HG02884 (cell line): ENCODE measurements around the gene PSMD2.

ENCODE experiments used
- ATAC-seq: cut with Tn5 transposase; IDR thresholded peaks from one replicate; pipeline ENCODE4 v1.9.1; 2021; ENCODE audit warnings: mild to moderate bottlenecking, moderate library complexity; ENCODE audit not compliant: unreplicated experiment

PSMD2 gene

DNA sequence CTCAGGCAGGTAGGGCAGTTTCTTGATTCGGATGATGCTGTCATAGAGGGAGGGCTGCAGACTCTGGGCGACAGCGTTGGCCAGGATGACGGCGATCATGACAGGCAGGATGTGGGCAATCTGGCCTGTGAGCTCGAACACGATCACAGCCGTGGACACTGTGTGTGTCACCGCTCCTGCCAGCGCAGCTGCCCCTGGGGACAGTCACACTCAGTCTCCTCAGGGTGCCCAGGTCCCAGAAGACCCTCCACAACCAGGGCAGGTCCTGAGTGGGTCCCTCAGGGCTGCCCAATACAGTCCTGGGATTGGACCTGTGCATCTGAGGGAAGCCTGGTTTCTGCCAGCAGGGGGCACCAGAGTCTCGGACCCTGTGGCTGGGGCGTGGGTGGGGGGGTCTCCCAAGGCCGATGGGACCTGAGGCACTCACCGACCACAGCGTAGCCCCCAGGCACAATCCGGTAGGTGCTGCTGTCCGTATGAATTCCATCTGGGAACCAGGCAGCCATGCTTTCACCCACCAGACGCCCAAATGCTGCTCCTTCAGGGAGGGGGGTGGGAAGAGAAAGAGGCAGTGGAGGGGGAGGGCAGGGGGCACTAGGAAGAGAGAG lies 55.2 kb downstream of the PSMD2 start:
- no peak for ATAC-seq

DNA sequence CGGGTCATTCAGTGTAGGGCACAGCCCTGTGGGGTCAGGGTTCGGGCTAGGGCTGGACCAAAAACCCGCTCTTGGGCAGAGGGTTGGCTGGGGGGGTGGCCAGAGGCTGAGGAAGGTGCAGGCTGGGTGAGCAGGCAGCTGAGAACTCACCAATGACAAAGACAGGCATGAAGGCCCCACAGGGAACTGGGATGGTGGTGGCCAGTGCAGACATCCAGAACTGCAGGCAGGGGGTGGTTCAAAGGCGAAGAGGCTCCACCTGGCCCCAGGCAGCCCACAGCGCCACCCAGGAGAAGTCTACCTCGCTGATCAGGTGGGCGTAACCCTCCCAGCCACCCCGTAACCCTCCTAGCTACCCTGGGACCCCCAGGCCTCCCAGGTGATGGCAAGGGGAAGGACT lies 55.7 kb downstream of the PSMD2 start:
- no peak for ATAC-seq

DNA sequence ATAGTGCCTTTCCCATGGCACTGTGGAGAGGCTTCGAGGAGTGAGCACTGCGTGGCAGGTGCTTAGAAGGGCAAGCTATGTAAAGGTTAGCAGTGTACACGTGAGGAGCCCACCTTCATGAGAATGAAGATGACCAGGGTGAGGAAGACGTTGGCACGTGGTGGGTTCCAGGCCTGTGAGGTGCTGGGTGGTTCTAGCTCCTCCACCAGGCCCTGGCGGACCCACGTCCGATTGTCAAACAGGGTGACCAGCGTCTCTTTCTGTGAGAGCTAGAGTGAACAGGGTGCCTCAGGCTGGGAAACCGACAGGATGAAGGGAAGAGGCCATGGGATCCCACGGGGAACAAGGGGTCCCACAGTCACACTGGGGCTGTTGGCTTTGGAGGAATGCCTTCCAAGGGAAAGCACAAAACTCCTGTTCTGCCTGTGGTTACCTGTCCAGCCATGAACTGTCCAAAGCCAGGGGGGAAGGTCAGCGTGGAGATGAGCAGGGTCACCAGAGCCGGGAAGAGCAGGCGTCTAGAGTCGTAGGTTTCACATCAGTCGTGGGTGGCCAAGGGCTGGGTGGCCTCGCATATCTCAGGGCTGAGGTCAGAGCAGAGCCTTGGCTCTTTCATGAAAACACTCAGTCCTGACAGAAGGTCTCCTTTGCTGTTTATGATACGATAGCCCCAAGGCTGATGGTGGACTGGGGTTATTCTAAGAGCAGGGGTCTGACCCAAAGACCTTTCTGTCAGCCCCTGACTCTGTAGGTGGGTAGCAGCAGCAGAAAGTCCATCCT lies 56.4 kb downstream of the PSMD2 start:
- no peak for ATAC-seq

DNA sequence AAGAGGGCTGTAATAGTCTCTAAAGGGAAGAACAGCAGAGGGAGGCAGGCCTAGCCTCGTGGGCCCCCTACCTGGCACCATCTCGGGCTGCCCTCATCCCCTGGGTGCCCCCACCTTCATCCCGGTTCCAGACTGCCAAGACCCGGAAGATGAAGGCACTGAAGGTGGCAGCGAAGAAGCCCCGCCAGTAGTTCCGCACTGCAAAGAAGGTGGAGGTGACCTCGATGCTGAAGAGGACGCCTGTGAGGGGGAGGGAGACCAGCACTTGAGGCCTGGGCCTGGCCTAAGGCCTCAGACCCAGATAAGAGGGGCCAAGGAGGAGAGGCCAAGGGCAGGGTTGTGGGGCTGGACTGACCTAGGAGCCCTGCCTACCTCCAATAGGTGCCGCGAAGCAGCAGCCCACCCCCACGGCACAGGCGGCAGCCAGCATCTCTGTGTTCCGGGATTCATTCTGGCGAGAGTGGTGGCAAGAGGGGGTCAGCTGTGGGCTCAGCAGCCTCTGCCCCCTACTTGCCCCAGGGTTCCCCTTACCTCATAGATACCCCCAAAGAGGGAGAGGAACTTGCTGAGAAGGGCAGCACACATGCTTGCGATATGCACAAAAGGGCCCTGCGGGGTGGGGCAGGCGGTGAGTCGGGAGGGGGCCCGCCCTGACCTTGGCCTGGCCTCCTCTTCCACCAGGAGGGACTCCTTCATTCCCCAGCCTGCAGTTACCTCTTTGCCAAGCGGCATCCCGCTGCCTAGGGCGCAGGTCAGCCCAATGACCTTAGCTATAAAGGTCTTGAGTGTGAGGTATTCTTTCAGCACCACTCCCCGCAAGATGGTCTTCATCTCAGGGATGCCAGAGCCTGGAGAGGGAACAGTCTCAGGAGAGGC lies 58.4 kb downstream of the PSMD2 start:
- no peak for ATAC-seq

DNA sequence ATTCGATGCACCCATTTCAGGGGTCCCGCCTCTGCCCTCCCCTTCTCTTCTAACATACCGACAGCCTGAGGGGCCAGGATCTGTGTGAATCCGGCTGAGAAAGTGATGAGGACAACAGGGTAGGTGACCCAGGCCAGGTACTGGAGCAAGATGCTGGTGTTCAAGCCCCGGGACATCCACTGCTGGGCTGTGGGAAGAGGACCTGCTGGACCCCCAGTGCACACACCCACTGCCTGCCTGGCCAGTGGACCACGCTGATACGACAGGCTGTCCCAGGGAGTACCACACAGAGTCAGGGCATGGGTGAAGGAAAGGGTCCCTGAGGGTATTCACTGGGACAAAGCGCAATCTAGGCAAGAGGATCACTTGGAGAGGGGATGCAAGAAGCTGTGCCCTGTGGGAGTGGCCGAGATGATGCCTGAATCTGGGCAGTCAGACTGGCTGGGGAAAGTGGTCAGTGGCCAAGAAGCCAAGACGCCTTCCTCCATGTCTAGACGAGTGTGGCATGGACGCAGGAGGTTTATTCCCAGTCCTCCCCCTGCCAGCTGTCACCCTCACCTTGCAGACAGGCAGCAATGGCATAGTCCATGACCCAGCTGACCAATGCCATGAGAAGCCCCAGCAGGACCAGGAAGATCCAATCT lies 59.2 kb downstream of the PSMD2 start:
- no peak for ATAC-seq
